GM19240 (cell line): ENCODE data around the gene GIGYF2.
"Not testable (repeated sequence)": the region's sequence is repeated elsewhere in the genome, so short reads cannot be mapped to it uniquely, and the experiment has no call there.

Source experiments
- DNase-seq: peaks from one replicate; pipeline ENCODE4 v3.0.0; 2011; ENCODE audit warnings: low spot score; ENCODE audit not compliant: insufficient read length

Gene GIGYF2

GRCh38 chr2:232689152-232689910 is 7.8 kb upstream of the GIGYF2 start:
- no peak for DNase-seq

- DNase-seq = not testable (repeated sequence)
These were observed 6.0 kb upstream of the GIGYF2 start for GRCh38 chr2:232691117-232691516.

GRCh38 chr2:232693344-232693743 is 3.8 kb upstream of the GIGYF2 start:
- no peak for DNase-seq

- DNase-seq = no peak
These were observed 497 bp upstream of the GIGYF2 start for GRCh38 chr2:232696609-232697058.

GRCh38 chr2:232697807-232698110 is 628 bp downstream of the GIGYF2 start:
- no peak for DNase-seq

- no peak for DNase-seq
These were observed 1.5 kb downstream of the GIGYF2 start for GRCh38 chr2:232698556-232699091.

- no peak for DNase-seq
These were observed 2.0 kb downstream of the GIGYF2 start for GRCh38 chr2:232699110-232699509.

- no peak for DNase-seq
These were observed 3.0 kb downstream of the GIGYF2 start for GRCh38 chr2:232700154-232700553.

GRCh38 chr2:232707076-232707475 is 9.9 kb downstream of the GIGYF2 start:
- no peak for DNase-seq

GRCh38 chr2:232713505-232713904 is 16.4 kb downstream of the GIGYF2 start:
- no peak for DNase-seq

- DNase-seq = no peak
These were observed 17.8 kb downstream of the GIGYF2 start for GRCh38 chr2:232714969-232715368.

- DNase-seq = not testable (repeated sequence)
These were observed 22.9 kb downstream of the GIGYF2 start for GRCh38 chr2:232720056-232720455.

GRCh38 chr2:232721261-232721660 is 24.1 kb downstream of the GIGYF2 start:
- DNase-seq = no peak

- no peak for DNase-seq
These were observed 24.8 kb downstream of the GIGYF2 start for GRCh38 chr2:232721882-232722281.

GRCh38 chr2:232723027-232723426 is 25.9 kb downstream of the GIGYF2 start:
- DNase-seq = no peak

- DNase-seq = no peak
These were observed 31.7 kb downstream of the GIGYF2 start for GRCh38 chr2:232728785-232729184.

GRCh38 chr2:232731470-232731869 is 34.3 kb downstream of the GIGYF2 start:
- no peak for DNase-seq

- no peak for DNase-seq
These were observed 44.2 kb downstream of the GIGYF2 start for GRCh38 chr2:232741294-232741693.

GRCh38 chr2:232741972-232742371 is 44.8 kb downstream of the GIGYF2 start:
- no peak for DNase-seq

GRCh38 chr2:232744963-232745362 is 47.8 kb downstream of the GIGYF2 start:
- no peak for DNase-seq

- no peak for DNase-seq
These were observed 50.9 kb downstream of the GIGYF2 start for GRCh38 chr2:232748038-232748437.

- no peak for DNase-seq
These were observed 52.2 kb downstream of the GIGYF2 start for GRCh38 chr2:232749331-232749730.

- no peak for DNase-seq
These were observed 53.1 kb downstream of the GIGYF2 start for GRCh38 chr2:232750135-232750671.
